Kidney (tissue), 22 donors: ENCODE data around the gene VPS9D1. TPM values are rescaled to one million over a fixed set of nuclear protein-coding genes. Genes with fewer than 3 reads are reported as not detected.

Experiments
- DNase-seq, 5 donors: peaks; one replicate each; pipeline ENCODE4 v3.0.0-alpha.2; 2013 to 2020
- FAIRE-seq: peaks from 2 replicates; lab custom pipeline; 2012; peaks lifted over from hg19 to GRCh38; lab: Jason Lieb, UNC
- H3K27ac ChIP-seq, 2 donors: one replicate each; pipeline ENCODE4 v1.7.0; 2013; ENCODE audit warnings: low read depth in 2 of 2, low read length in 2 of 2, inconsistent platforms in 1 of 2
- H3K27me3 ChIP-seq: one replicate; pipeline ENCODE4 v1.7.1; 2013; ENCODE audit warnings: low read length, inconsistent platforms; ENCODE audit not compliant: control insufficient read depth, insufficient read depth
- H3K36me3 ChIP-seq, 3 donors: one replicate each; pipeline versions ENCODE4 v1.7.0 to v1.7.1; 2013; ENCODE audit warnings: low read length in 3 of 3, control low read depth in 1 of 3, inconsistent platforms in 1 of 3; ENCODE audit not compliant: insufficient read depth in 3 of 3, control insufficient read depth in 2 of 3
- H3K4me1 ChIP-seq, 3 donors: one replicate each; pipeline versions ENCODE4 v1.7.0 to v1.7.1; 2013; ENCODE audit warnings: low read length in 3 of 3, inconsistent platforms in 1 of 3, low read depth in 1 of 3; ENCODE audit not compliant: control insufficient read depth in 2 of 3, insufficient read depth in 2 of 3
- H3K4me3 ChIP-seq, 3 donors: one replicate each; pipeline versions ENCODE4 v1.7.0 to v1.8.1; 2013; ENCODE audit warnings: low read length in 3 of 3, control low read depth in 1 of 3, inconsistent platforms in 1 of 3
- H3K9ac ChIP-seq, 3 donors: one replicate each; pipeline versions ENCODE4 v1.7.0 to v1.7.1; 2013; ENCODE audit warnings: low read length in 3 of 3, control low read depth in 1 of 3, inconsistent platforms in 1 of 3
- H3K9me3 ChIP-seq, 3 donors: one replicate each; pipeline versions ENCODE4 v1.7.0 to v1.7.1; 2013; ENCODE audit warnings: low read length in 3 of 3, control low read depth in 1 of 3, inconsistent platforms in 1 of 3; ENCODE audit not compliant: control insufficient read depth in 2 of 3, insufficient read depth in 1 of 3
- CTCF ChIP-seq: IDR thresholded peaks from 3 replicates; pipeline ENCODE4 v1.5.1; 2012; ENCODE audit warnings: mild to moderate bottlenecking, moderate library complexity, borderline replicate concordance; ENCODE audit not compliant: insufficient read depth; ENCODE audit errors: extremely low read depth
- intact Hi-C: fragments of 100-400 bp; cut with DNase I; formaldehyde crosslinking; loops from one replicate; pipeline ENCODE4 v1.11.1; 2022
- long read RNA-seq, 10 donors: library from polyadenylated mRNA in 1 of 10; unstranded in 1 of 10; transcript quantifications; one replicate each; pipeline ENCODE4 v2.0.0 and lab custom pipeline, GENCODE V29; 2021 to 2026
- polyA plus RNA-seq: library from polyadenylated mRNA; stranded (reverse); fragments of 350-450 nt; fragmentation: Illumina TruSeq; extraction: RNeasy Lipid Tissue Mini Kit (QIAGEN cat#74804); gene quantifications from one replicate; pipeline ENCODE4 v1.2.3, GENCODE V29; 2014; ENCODE audit warnings: low read depth, low replicate concordance; ENCODE audit not compliant: insufficient read depth
- total RNA-seq: library from RNA; stranded (reverse); fragmentation: NEBNext Ultra II Directional; extraction: Animal tissue kit (Norgen Biotek cat#: 25700); gene quantifications from one replicate; pipeline ENCODE4 v1.2.1, GENCODE V29; 2021
- donor health status: control.
- donor health status: control.
- donor health status: control.
- donor health status: control.
- donor health status: control.
- donor health status: DM: yes; HTN: yes; CAD: no.
- donor health status: Normal renal cell carcinoma (clear cell type).

The VPS9D1 gene
- total RNA-seq (24.4 TPM), polyA plus RNA-seq (18.3 TPM)
- long read RNA-seq, donor 1, partial matches to known transcripts: 10 of 10 reads
- long read RNA-seq, donor 1, other reads (novel, unspliced or antisense): 0 of 10 reads
- long read RNA-seq, donor 2: 0 reads
- long read RNA-seq, donor 3: 0 reads
- long read RNA-seq, donor 4: 0 reads
- long read RNA-seq, donor 5: 0 reads
- long read RNA-seq, donor 6: 0 reads
- long read RNA-seq, donor 7, partial matches to known transcripts: 4 of 18 reads
- long read RNA-seq, donor 7, other reads (novel, unspliced or antisense): 12 of 18 reads
- long read RNA-seq, donor 8: 0 reads
- long read RNA-seq, donor 9, partial matches to known transcripts: 0 of 1 reads
- long read RNA-seq, donor 9, other reads (novel, unspliced or antisense): 0 of 1 reads
- long read RNA-seq, donor 10, partial matches to known transcripts: 0 of 2 reads
- long read RNA-seq, donor 10, other reads (novel, unspliced or antisense): 0 of 2 reads

GRCh38 chr16:89720813-89721545 is at the start of gene VPS9D1, which contains the start of gene ZNF276:
VPS9D1 (minus strand) TSS chr16:89720898; CDS start chr16:89720861, 37 bp downstream.
ZNF276 (plus strand) TSS chr16:89721537; CDS start chr16:89721641, 104 bp downstream.
- Histone ChIP-seq H3K9ac (peak within 1 kb of the TSS; percentile 21 to 58 (median 55)), H3K4me1 (peaks cover 0 to 24% (median 8%) of the 10 kb centered on the region in 3 donors), H3K9me3 (no peaks in the 10 kb centered on the region), H3K36me3 (peaks cover 0 to 14% (median 3%) of the 10 kb centered on the region in 3 donors), H3K27me3 (no peaks in the 10 kb centered on the region), H3K27ac (peak within 1 kb of the TSS; percentile 94 to 95), H3K4me3 (peak within 1 kb of the TSS; percentile 64 to 82 (median 78))
- peak; percentile 80 to 94 (median 89) for DNase-seq
- no peak for TF ChIP-seq CTCF
- FAIRE-seq: no peak
- intact Hi-C loops: no loop called here

- Histone ChIP-seq H3K9me3 (no peaks in the 10 kb centered on the region), H3K36me3 (no peaks in the 10 kb centered on the region), H3K4me3 (no peak overlapping the region), H3K4me1 (no peaks in the 10 kb centered on the region), H3K27me3 (no peaks in the 10 kb centered on the region), H3K27ac (no peak overlapping the region), H3K9ac (no peak overlapping the region)
- no peak for TF ChIP-seq CTCF
- no peak for FAIRE-seq
- no peak for DNase-seq
- intact Hi-C loops: no loop called here
These were observed 49.7 kb upstream of the VPS9D1 start for GRCh38 chr16:89770367-89770766.

- intact Hi-C loops: no loop called here
- Histone ChIP-seq H3K9ac (no peak overlapping the region), H3K4me3 (no peak overlapping the region)
These were observed 44.7 kb upstream of the VPS9D1 start for GRCh38 chr16:89765292-89765830.

More at GRCh38 chr16:89765292-89765830, 44.7 kb upstream of the VPS9D1 start:
- DNase-seq (no peak), FAIRE-seq (no peak)
- no peaks in the 10 kb centered on the region for H3K27me3 ChIP-seq
- no peak for TF ChIP-seq CTCF
- H3K27ac ChIP-seq: peak overlapping the region; percentile 41 to 47
- H3K36me3 ChIP-seq: no peaks in the 10 kb centered on the region
- H3K4me1 ChIP-seq: no peaks in the 10 kb centered on the region
- no peaks in the 10 kb centered on the region for H3K9me3 ChIP-seq
